Activated CD4-positive, alpha-beta T cell treated with anti-CD3 and anti-CD28 coated beads for 1 hour (primary cell): Measurements from ENCODE around the gene RNF113B.

Experiments
- DNase-seq: peaks from one replicate; pipeline ENCODE4 v3.0.0-alpha.2; 2020

RNF113B gene

GRCh38 chr13:98176777-98177608 is at the start of gene RNF113B:
Gene RNF113B, minus strand, starts transcription at chr13:98177269. Its CDS starts 33 bp downstream, at chr13:98177236.
- no peak for DNase-seq

GRCh38 chr13:98226496-98226895 is 49.4 kb upstream of the RNF113B start:
- no peak for DNase-seq

GRCh38 chr13:98225036-98225940 is 48.2 kb upstream of the RNF113B start:
- DNase-seq: no peak

- DNase-seq: no peak
Measured at GRCh38 chr13:98224557-98224956, 47.5 kb upstream of the RNF113B start.

GRCh38 chr13:98223741-98224140 is 46.7 kb upstream of the RNF113B start:
- DNase-seq: no peak

- no peak for DNase-seq
Measured at GRCh38 chr13:98222816-98223215, 45.7 kb upstream of the RNF113B start.

GRCh38 chr13:98222081-98222554 is 45.0 kb upstream of the RNF113B start:
- no peak for DNase-seq

- DNase-seq: no peak
Measured at GRCh38 chr13:98221234-98221633, 44.2 kb upstream of the RNF113B start.

- DNase-seq: no peak
Measured at GRCh38 chr13:98220271-98220791, 43.3 kb upstream of the RNF113B start.

GRCh38 chr13:98219685-98220084 is 42.6 kb upstream of the RNF113B start:
- DNase-seq: no peak

GRCh38 chr13:98217597-98217996 is 40.5 kb upstream of the RNF113B start:
- no peak for DNase-seq

- DNase-seq: no peak
Measured at GRCh38 chr13:98216711-98217285, 39.7 kb upstream of the RNF113B start.

GRCh38 chr13:98216135-98216565 is 39.1 kb upstream of the RNF113B start:
- no peak for DNase-seq

GRCh38 chr13:98215508-98215907 is 38.4 kb upstream of the RNF113B start:
- DNase-seq: no peak

- DNase-seq: no peak
Measured at GRCh38 chr13:98214707-98215106, 37.6 kb upstream of the RNF113B start.

GRCh38 chr13:98214008-98214643 is 37.1 kb upstream of the RNF113B start:
- DNase-seq: no peak

- no peak for DNase-seq
Measured at GRCh38 chr13:98213354-98213753, 36.3 kb upstream of the RNF113B start.

GRCh38 chr13:98212763-98213162 is 35.7 kb upstream of the RNF113B start:
- no peak for DNase-seq

GRCh38 chr13:98208606-98209005 is 31.5 kb upstream of the RNF113B start:
- no peak for DNase-seq

- no peak for DNase-seq
Measured at GRCh38 chr13:98207416-98207815, 30.3 kb upstream of the RNF113B start.

GRCh38 chr13:98206946-98207345 is 29.9 kb upstream of the RNF113B start:
- no peak for DNase-seq

- DNase-seq: no peak
Measured at GRCh38 chr13:98204546-98204945, 27.5 kb upstream of the RNF113B start.
